CD14-positive monocyte (primary cell): Measurements from ENCODE around the gene NKD2. TPM values are rescaled to one million over a fixed set of nuclear protein-coding genes. Genes with fewer than 3 reads are reported as not detected.

Source experiments
- DNase-seq, 3 donors: peaks; one replicate each; pipeline ENCODE4 v3.0.0-alpha.2; 2011 to 2022
- H2AFZ ChIP-seq: 2 replicates; pipeline ENCODE4 v1.6.0; 2012; ENCODE audit warnings: mild to moderate bottlenecking, low read depth, low read length, inconsistent platforms; ENCODE audit not compliant: insufficient read depth, poor library complexity, severe bottlenecking
- H3K27ac ChIP-seq, 2 donors: 1 replicate in 1 of 2; 2 replicates in 1 of 2; pipeline ENCODE4 v1.5.1; 2012 to 2013; ENCODE audit warnings: low read length in 2 of 2, control low read depth in 1 of 2, inconsistent platforms in 1 of 2, low read depth in 1 of 2, mild to moderate bottlenecking in 1 of 2
- H3K27me3 ChIP-seq, 2 donors: one replicate each; pipeline versions ENCODE4 v1.6.0 to v1.6.1; 2011 to 2013; ENCODE audit warnings: low read length in 2 of 2; ENCODE audit not compliant: control insufficient read depth in 2 of 2, insufficient read depth in 2 of 2
- H3K36me3 ChIP-seq, 2 donors: replicated peaks in 1 of 2; 1 replicate in 1 of 2; 2 replicates in 1 of 2; pipeline versions ENCODE4 v1.5.1 to v1.6.1; 2012 to 2013; ENCODE audit warnings: low read length in 2 of 2, control low read depth in 1 of 2, inconsistent platforms in 1 of 2, mild to moderate bottlenecking in 1 of 2; ENCODE audit not compliant: insufficient read depth in 2 of 2, control insufficient read depth in 1 of 2
- H3K4me1 ChIP-seq, 2 donors: 1 replicate in 1 of 2; 2 replicates in 1 of 2; pipeline versions ENCODE4 v1.5.1 to v1.6.1; 2012 to 2013; ENCODE audit warnings: low read length in 2 of 2, control low read depth in 1 of 2, inconsistent platforms in 1 of 2, mild to moderate bottlenecking in 1 of 2, moderate library complexity in 1 of 2; ENCODE audit not compliant: insufficient read depth in 2 of 2, control insufficient read depth in 1 of 2
- H3K4me2 ChIP-seq: replicated peaks from 2 replicates; pipeline ENCODE3; 2012; ENCODE audit warnings: low read length, moderate library complexity, mild to moderate bottlenecking; ENCODE audit not compliant: poor library complexity, severe bottlenecking; ENCODE audit errors: extremely low read depth
- H3K4me3 ChIP-seq, 3 experiments: fragments of 200-600 bp in 1 of 3; sonication (generic) in 1 of 3; replicated peaks in 1 of 3; 1 replicate in 2 of 3; 2 replicates in 1 of 3; pipeline ENCODE4 v1.5.1; 2011 to 2013; ENCODE audit warnings: low read length in 3 of 3, mild to moderate bottlenecking in 3 of 3, control low read depth in 2 of 3, low read depth in 2 of 3, inconsistent platforms in 1 of 3, moderate library complexity in 1 of 3
- H3K79me2 ChIP-seq: 2 replicates; pipeline ENCODE4 v1.6.0; 2012; ENCODE audit warnings: mild to moderate bottlenecking, control low read depth, inconsistent platforms, low read length, moderate library complexity; ENCODE audit not compliant: insufficient read depth
- H3K9ac ChIP-seq: 2 replicates; pipeline ENCODE4 v1.6.0; 2017; ENCODE audit warnings: low read length, mild to moderate bottlenecking; ENCODE audit not compliant: insufficient read depth, poor library complexity, severe bottlenecking
- H3K9me3 ChIP-seq, 2 donors: replicated peaks in 1 of 2; 1 replicate in 1 of 2; 2 replicates in 1 of 2; pipeline versions ENCODE4 v1.5.1 to v1.6.1; 2012 to 2013; ENCODE audit warnings: low read length in 2 of 2, control low read depth in 1 of 2; ENCODE audit not compliant: control insufficient read depth in 1 of 2, insufficient read depth in 1 of 2
- H4K20me1 ChIP-seq: 2 replicates; pipeline ENCODE4 v1.6.0; 2012; ENCODE audit warnings: mild to moderate bottlenecking, low read length, control low read depth, moderate library complexity; ENCODE audit not compliant: insufficient read depth
- H3K27ac Mint-ChIP-seq, 7 donors: one replicate each; pipeline ENCODE4 v1.8.0; 2020; ENCODE audit warnings: mild to moderate bottlenecking in 7 of 7, mixed read lengths in 7 of 7, moderate library complexity in 6 of 7, inconsistent platforms in 2 of 7
- H3K27me3 Mint-ChIP-seq, 3 donors: one replicate each; pipeline ENCODE4 v1.8.0; 2021 to 2022; ENCODE audit warnings: low read depth in 3 of 3, mild to moderate bottlenecking in 3 of 3, mixed read lengths in 3 of 3, moderate library complexity in 3 of 3, inconsistent platforms in 1 of 3
- H3K36me3 Mint-ChIP-seq, 2 donors: one replicate each; pipeline ENCODE4 v1.8.0; 2020; ENCODE audit warnings: mixed read lengths in 2 of 2, inconsistent platforms in 1 of 2, mild to moderate bottlenecking in 1 of 2
- H3K4me1 Mint-ChIP-seq: one replicate; pipeline ENCODE4 v1.8.0; 2020; ENCODE audit warnings: mild to moderate bottlenecking, mixed read lengths
- H3K4me3 Mint-ChIP-seq, 2 donors: one replicate each; pipeline ENCODE4 v1.8.0; 2020; ENCODE audit warnings: mild to moderate bottlenecking in 2 of 2, mixed read lengths in 2 of 2, moderate library complexity in 1 of 2
- H3K9me3 Mint-ChIP-seq, 7 donors: one replicate each; pipeline ENCODE4 v1.8.0; 2020 to 2022; ENCODE audit warnings: mixed read lengths in 7 of 7, mild to moderate bottlenecking in 6 of 7, moderate library complexity in 6 of 7, inconsistent platforms in 2 of 7
- WGBS: methylation state at CpG from one replicate; pipeline ENCODE4 v1.1.5; 2013; ENCODE audit warnings: missing lambda C conversion rate; ENCODE audit not compliant: insufficient coverage; 5-methylcytosine and 5-hydroxymethylcytosine counted together
- intact Hi-C, 2 donors: fragments of 100-400 bp; cut with micrococcal nuclease; formaldehyde crosslinking; loops; one replicate each; pipeline versions ENCODE4 v1.15.0 to v1.15.1; 2023
- polyA minus RNA-seq: library from RNA; depleted of rRNA, polyadenylated mRNA; stranded (reverse); fragments of >200 nt; gene quantifications from 2 replicates; pipeline ENCODE4 v1.2.3, GENCODE V29; 2012
- polyA plus RNA-seq, 3 donors: library from polyadenylated mRNA; depleted of rRNA in 1 of 3; unstranded in 2 of 3; stranded (reverse) in 1 of 3; fragments of 300-500 nt in 2 of 3; fragments of >200 nt in 1 of 3; fragmentation: Illumina TruSeq in 2 of 3; gene quantifications; 1 replicate in 2 of 3; 2 replicates in 1 of 3; pipeline ENCODE4 v1.2.3, GENCODE V29; 2012 to 2021
- total RNA-seq, 12 experiments: library from RNA in 1 of 12; stranded (reverse) in 1 of 12; fragments of 120-200 nt in 1 of 12; gene quantifications; one replicate each; pipeline ENCODE4 v1.2.4 and lab custom pipeline; 2013 to 2026; ENCODE audit warnings: mixed read lengths in 6 of 12, inconsistent platforms in 1 of 12
- TF ChIP-seq, protein P1 (sequence below): fragments of 200-600 bp; IDR thresholded peaks from one replicate; pipeline ENCODE4 v1.8.0; 2022; ENCODE audit warnings: antibody characterized with exemption, mild to moderate bottlenecking

NKD2 gene, protein sequence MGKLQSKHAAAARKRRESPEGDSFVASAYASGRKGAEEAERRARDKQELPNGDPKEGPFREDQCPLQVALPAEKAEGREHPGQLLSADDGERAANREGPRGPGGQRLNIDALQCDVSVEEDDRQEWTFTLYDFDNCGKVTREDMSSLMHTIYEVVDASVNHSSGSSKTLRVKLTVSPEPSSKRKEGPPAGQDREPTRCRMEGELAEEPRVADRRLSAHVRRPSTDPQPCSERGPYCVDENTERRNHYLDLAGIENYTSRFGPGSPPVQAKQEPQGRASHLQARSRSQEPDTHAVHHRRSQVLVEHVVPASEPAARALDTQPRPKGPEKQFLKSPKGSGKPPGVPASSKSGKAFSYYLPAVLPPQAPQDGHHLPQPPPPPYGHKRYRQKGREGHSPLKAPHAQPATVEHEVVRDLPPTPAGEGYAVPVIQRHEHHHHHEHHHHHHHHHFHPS
- not detected for total RNA-seq (2013)
- polyA plus RNA-seq (not detected), polyA minus RNA-seq (0.08 TPM in 1 of 2 replicates, not detected in the other), total RNA-seq (lab: John Stamatoyannopoulos, UW) (0 to 0.45 (median 0.07) reads per million in 11 experiments)

DNA sequence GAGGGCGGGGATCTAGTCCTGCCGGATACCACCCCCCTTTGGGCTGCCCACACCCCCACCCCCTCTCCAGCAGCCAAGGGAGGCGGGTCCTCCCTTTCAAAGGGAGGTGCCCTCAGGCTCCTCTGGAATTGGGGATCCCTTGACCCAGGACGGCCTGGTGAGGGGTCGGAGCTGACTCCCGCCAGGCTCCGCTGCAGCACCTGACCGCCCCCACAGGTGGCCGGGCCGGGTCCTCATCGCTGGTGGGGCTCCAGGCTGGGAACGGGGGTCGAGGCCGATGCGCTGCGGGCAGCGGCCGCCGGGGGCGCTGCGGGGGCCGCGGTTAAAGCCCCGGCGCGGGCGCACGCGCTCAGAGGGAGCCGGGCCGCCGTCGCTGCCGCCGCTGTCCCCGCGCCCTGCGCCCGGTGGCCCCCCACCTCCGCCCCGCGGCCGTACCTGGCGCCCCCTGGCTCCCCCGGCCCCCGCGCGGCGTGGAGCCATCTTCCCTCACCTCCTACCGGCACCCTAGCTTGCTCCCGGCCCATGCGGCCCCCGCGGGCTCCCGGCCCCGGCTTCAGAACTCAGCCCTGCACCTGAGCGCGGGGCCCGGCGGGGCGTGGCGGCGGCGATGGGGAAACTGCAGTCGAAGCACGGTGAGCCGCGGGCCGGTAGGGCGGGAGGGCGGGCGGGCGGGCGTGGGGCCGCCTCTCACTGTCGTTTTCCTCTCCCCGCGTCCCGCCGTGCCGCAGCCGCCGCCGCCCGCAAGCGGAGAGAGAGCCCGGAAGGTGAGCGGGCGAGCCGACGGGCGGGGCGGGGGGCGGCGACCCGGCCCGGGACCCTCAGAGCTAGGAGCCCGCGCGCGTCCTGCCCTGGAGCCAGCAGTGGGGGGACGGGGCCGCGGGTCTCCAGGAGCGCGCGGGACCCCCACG lies at the start of gene NKD2:
TSS of gene NKD2 (plus strand) at position 352 of the 908 bp plus-strand sequence. CDS start at position 608, 256 bp downstream.
- TF ChIP-seq, protein P1, sequence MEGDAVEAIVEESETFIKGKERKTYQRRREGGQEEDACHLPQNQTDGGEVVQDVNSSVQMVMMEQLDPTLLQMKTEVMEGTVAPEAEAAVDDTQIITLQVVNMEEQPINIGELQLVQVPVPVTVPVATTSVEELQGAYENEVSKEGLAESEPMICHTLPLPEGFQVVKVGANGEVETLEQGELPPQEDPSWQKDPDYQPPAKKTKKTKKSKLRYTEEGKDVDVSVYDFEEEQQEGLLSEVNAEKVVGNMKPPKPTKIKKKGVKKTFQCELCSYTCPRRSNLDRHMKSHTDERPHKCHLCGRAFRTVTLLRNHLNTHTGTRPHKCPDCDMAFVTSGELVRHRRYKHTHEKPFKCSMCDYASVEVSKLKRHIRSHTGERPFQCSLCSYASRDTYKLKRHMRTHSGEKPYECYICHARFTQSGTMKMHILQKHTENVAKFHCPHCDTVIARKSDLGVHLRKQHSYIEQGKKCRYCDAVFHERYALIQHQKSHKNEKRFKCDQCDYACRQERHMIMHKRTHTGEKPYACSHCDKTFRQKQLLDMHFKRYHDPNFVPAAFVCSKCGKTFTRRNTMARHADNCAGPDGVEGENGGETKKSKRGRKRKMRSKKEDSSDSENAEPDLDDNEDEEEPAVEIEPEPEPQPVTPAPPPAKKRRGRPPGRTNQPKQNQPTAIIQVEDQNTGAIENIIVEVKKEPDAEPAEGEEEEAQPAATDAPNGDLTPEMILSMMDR = peak; percentile 26
- no peak within 1 kb of the TSS for H3K27ac ChIP-seq
- peaks cover 0 to 4% of the 10 kb centered on the region in 2 donors for H3K4me1 ChIP-seq
- peaks cover 11 to 65% of the 10 kb centered on the region in 2 donors for H3K27me3 ChIP-seq
- H3K27me3 Mint-ChIP-seq = peaks cover 54 to 78% (median 65%) of the 10 kb centered on the region in 3 donors
- no peaks in the 10 kb centered on the region for H3K36me3 ChIP-seq
- no peaks in the 10 kb centered on the region for H3K9me3 ChIP-seq
- no peaks in the 10 kb centered on the region for H4K20me1 ChIP-seq
- peaks cover 2% of the 10 kb centered on the region for H3K4me1 Mint-ChIP-seq
- peaks cover 0 to 17% (median 4%) of the 10 kb centered on the region in 7 donors for H3K9me3 Mint-ChIP-seq
- intact Hi-C loops = no loop called here
- H3K36me3 Mint-ChIP-seq = no peaks in the 10 kb centered on the region
- under 1% methylated on average over 95 of the region's 108 CpGs for WGBS
- H3K27ac Mint-ChIP-seq = no peak within 1 kb of the TSS
- peak within 1 kb of the TSS in 1 of 2 donors; percentile 85 for H3K4me3 Mint-ChIP-seq
- no peak within 1 kb of the TSS for H3K9ac ChIP-seq
- H3K79me2 ChIP-seq = no peaks in the 10 kb centered on the region
- H2AFZ ChIP-seq = no peak within 1 kb of the TSS
- no peak within 1 kb of the TSS for H3K4me2 ChIP-seq
- no peak within 1 kb of the TSS for H3K4me3 ChIP-seq
- no peak for DNase-seq
